Measurements from ENCODE around the gene RBKS.

The RBKS gene

DNA sequence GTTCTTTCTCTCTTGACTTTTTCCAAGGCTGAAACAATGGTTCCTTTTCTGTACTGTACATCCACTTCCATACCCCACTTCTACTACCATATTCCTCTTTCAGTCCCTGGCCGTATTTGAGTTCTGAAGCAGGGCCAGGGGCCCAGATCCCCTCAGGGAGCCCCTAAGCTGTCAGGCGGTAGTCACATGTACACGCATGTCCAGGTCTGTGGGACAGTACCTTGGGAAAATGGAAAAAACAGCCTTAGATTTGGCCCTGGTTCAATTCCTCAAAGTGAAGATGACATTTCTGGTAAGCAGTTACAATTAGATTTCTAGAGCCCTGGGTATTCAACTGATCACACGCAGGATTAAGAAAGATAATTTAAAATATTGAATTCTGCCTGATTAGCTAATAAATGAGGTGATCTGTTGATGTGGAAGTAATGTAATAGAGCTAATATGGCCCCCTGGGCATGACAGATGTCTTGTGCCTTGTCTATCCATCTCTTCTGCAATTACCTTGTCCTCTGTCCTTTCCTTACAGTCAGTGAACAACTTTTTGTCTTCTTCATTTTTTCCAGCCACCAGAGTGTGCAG lies 74.2 kb downstream of the RBKS start:
- Histone ChIP-seq H3K18ac (ENCODE audit: low read length) (no peak overlapping the region), H2BK120ac (ENCODE audit: insufficient read depth, low read length, poor library complexity) (no peak overlapping the region), H3K36me3 (ENCODE audit: control insufficient read depth in 1 of 2, insufficient read depth in 2 of 2, low read length in 2 of 2) (no peaks in the 10 kb centered on the region), H3K4ac (ENCODE audit: low read depth, low read length) (no peak overlapping the region), H3K23ac (ENCODE audit: low read length) (no peak overlapping the region), H2AFZ (ENCODE audit: insufficient read depth, low read length, poor library complexity) (no peak overlapping the region), H3K79me2 (ENCODE audit: control insufficient read depth, insufficient read depth, low read length, poor library complexity) (no peaks in the 10 kb centered on the region), H3K4me3 (ENCODE audit: low read depth, low read length) (no peak overlapping the region), H3K4me2 (ENCODE audit: low read length) (no peak overlapping the region), H3K14ac (ENCODE audit: low read length) (no peak overlapping the region), H2BK5ac (ENCODE audit: low read depth, low read length, poor library complexity) (no peak overlapping the region), H3K27ac (ENCODE audit: low read depth, low read length) (no peak overlapping the region), H3K4me1 (ENCODE audit: control insufficient read depth in 1 of 2, insufficient read depth in 2 of 2, low read length in 2 of 2) (no peaks in the 10 kb centered on the region), H3K27me3 (ENCODE audit: insufficient read depth, low read length) (no peaks in the 10 kb centered on the region), H4K91ac (ENCODE audit: low read depth, low read length) (no peak overlapping the region), H2AK5ac (ENCODE audit: low read length) (no peak overlapping the region), H3K79me1 (ENCODE audit: low read length) (no peaks in the 10 kb centered on the region), H4K8ac (ENCODE audit: low read depth, low read length) (no peak overlapping the region), H3K9ac (ENCODE audit: low read length) (no peak overlapping the region), H2BK12ac (ENCODE audit: low read length) (no peak overlapping the region), H3K9me3 (ENCODE audit: insufficient read depth, low read depth, low read length) (no peaks in the 10 kb centered on the region), H4K12ac (ENCODE audit: low read depth, low read length) (no peak overlapping the region)
- WGBS (ENCODE audit: extremely low coverage, insufficient coverage, insufficient read length) = no CpG with 5 or more reads among the region's 4 CpGs
- no peak for DNase-seq

DNA sequence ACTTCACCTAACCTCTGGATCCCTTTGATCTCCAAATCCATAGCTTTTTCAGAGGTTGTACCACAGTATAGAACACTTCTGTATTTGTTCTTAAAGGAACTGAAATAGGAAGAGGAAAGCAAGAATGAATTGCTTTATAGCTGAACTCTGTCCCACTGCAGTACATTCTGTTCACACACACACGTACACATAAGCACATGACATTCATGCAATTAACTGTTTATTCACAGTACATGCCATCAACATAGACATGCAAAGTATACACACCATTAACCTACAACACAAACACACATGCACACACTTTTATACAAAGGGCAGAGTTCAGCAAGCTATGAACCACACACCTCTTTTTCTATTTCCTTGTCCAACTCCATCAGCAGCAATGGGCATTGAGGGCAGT lies 75.4 kb downstream of the RBKS start:
- no peaks in the 10 kb centered on the region for H3K79me2 ChIP-seq (ENCODE audit: control insufficient read depth, insufficient read depth, low read length, poor library complexity)
- H4K91ac ChIP-seq (ENCODE audit: low read depth, low read length) = no peak overlapping the region
- no peak overlapping the region for H4K8ac ChIP-seq (ENCODE audit: low read depth, low read length)
- H3K79me1 ChIP-seq (ENCODE audit: low read length) = no peaks in the 10 kb centered on the region
- no peak overlapping the region for H3K4ac ChIP-seq (ENCODE audit: low read depth, low read length)
- H3K27me3 ChIP-seq (ENCODE audit: insufficient read depth, low read length) = no peaks in the 10 kb centered on the region
- H3K4me3 ChIP-seq (ENCODE audit: low read depth, low read length) = no peak overlapping the region
- no peak overlapping the region for H3K27ac ChIP-seq (ENCODE audit: low read depth, low read length)
- H3K4me1 ChIP-seq (ENCODE audit: control insufficient read depth in 1 of 2, insufficient read depth in 2 of 2, low read length in 2 of 2) = no peaks in the 10 kb centered on the region
- H4K12ac ChIP-seq (ENCODE audit: low read depth, low read length) = no peak overlapping the region
- no peak overlapping the region for H3K9ac ChIP-seq (ENCODE audit: low read length)
- no peaks in the 10 kb centered on the region for H3K9me3 ChIP-seq (ENCODE audit: insufficient read depth, low read depth, low read length)
- H3K23ac ChIP-seq (ENCODE audit: low read length) = no peak overlapping the region
- no peak overlapping the region for H3K4me2 ChIP-seq (ENCODE audit: low read length)
- no peak overlapping the region for H3K18ac ChIP-seq (ENCODE audit: low read length)
- no peak overlapping the region for H2BK120ac ChIP-seq (ENCODE audit: insufficient read depth, low read length, poor library complexity)
- no peak overlapping the region for H3K14ac ChIP-seq (ENCODE audit: low read length)
- no CpG with 5 or more reads among the region's 1 CpG for WGBS (ENCODE audit: extremely low coverage, insufficient coverage, insufficient read length)
- no peak overlapping the region for H2BK12ac ChIP-seq (ENCODE audit: low read length)
- no peaks in the 10 kb centered on the region for H3K36me3 ChIP-seq (ENCODE audit: control insufficient read depth in 1 of 2, insufficient read depth in 2 of 2, low read length in 2 of 2)
- no peak overlapping the region for H2AK5ac ChIP-seq (ENCODE audit: low read length)
- no peak for DNase-seq
- H2BK5ac ChIP-seq (ENCODE audit: low read depth, low read length, poor library complexity) = no peak overlapping the region
- H2AFZ ChIP-seq (ENCODE audit: insufficient read depth, low read length, poor library complexity) = no peak overlapping the region

DNA sequence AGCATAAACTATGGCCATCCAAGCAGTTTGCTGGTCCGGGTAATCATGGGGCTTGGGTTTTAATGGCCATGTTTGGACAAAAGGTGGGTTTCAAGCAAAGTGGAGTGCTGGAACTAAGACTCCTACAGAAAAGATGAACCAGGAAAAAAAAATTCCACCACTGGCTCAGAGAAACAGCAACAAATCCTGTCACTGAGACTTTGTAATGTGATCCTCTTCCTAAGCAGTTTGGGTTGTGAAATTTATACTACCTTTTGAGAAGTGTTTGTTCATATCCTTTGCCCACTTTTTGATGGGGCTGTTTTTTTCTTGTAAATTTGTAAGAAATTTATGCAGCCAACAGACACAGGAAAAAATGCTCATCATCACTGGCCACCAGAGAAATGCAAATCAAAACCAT lies 78.4 kb downstream of the RBKS start:
- H3K36me3 ChIP-seq (ENCODE audit: control insufficient read depth in 1 of 2, insufficient read depth in 2 of 2, low read length in 2 of 2) = no peaks in the 10 kb centered on the region
- no peaks in the 10 kb centered on the region for H3K9me3 ChIP-seq (ENCODE audit: insufficient read depth, low read depth, low read length)
- no peak overlapping the region for H3K4ac ChIP-seq (ENCODE audit: low read depth, low read length)
- no peaks in the 10 kb centered on the region for H3K79me1 ChIP-seq (ENCODE audit: low read length)
- no peak overlapping the region for H4K8ac ChIP-seq (ENCODE audit: low read depth, low read length)
- no peak overlapping the region for H2AFZ ChIP-seq (ENCODE audit: insufficient read depth, low read length, poor library complexity)
- H4K91ac ChIP-seq (ENCODE audit: low read depth, low read length) = no peak overlapping the region
- no peak overlapping the region for H3K14ac ChIP-seq (ENCODE audit: low read length)
- H3K18ac ChIP-seq (ENCODE audit: low read length) = no peak overlapping the region
- no peaks in the 10 kb centered on the region for H3K27me3 ChIP-seq (ENCODE audit: insufficient read depth, low read length)
- DNase-seq = no peak
- no peak overlapping the region for H3K27ac ChIP-seq (ENCODE audit: low read depth, low read length)
- H2BK12ac ChIP-seq (ENCODE audit: low read length) = no peak overlapping the region
- no peaks in the 10 kb centered on the region for H3K4me1 ChIP-seq (ENCODE audit: control insufficient read depth in 1 of 2, insufficient read depth in 2 of 2, low read length in 2 of 2)
- H3K4me3 ChIP-seq (ENCODE audit: low read depth, low read length) = no peak overlapping the region
- H4K12ac ChIP-seq (ENCODE audit: low read depth, low read length) = no peak overlapping the region
- H3K4me2 ChIP-seq (ENCODE audit: low read length) = no peak overlapping the region
- no peak overlapping the region for H2AK5ac ChIP-seq (ENCODE audit: low read length)
- H3K79me2 ChIP-seq (ENCODE audit: control insufficient read depth, insufficient read depth, low read length, poor library complexity) = no peaks in the 10 kb centered on the region
- no peak overlapping the region for H3K23ac ChIP-seq (ENCODE audit: low read length)
- no peak overlapping the region for H2BK120ac ChIP-seq (ENCODE audit: insufficient read depth, low read length, poor library complexity)
- WGBS (ENCODE audit: extremely low coverage, insufficient coverage, insufficient read length) = no CpG with 5 or more reads among the region's 1 CpG
- no peak overlapping the region for H2BK5ac ChIP-seq (ENCODE audit: low read depth, low read length, poor library complexity)
- H3K9ac ChIP-seq (ENCODE audit: low read length) = no peak overlapping the region

DNA sequence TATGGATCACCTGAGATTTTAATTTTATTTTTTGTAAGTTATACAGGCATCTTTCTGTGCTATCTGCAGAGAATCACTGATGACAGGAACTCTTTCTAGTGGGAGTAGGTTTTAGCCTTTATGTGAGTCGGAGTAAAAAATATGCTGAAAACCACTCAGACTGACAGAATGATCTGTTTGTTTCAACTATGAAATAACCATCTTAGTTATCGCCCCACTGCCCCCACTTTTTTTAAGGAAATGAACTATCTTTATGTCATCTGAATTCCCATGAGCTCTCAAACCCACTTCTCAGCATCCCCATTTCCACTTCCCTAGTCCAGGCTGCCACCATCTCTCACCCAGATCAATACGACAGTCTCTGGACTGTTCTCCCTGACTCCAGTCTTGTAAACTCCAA lies 79.7 kb downstream of the RBKS start:
- Histone ChIP-seq H3K4me1 (ENCODE audit: control insufficient read depth in 1 of 2, insufficient read depth in 2 of 2, low read length in 2 of 2) (no peaks in the 10 kb centered on the region), H3K9me3 (ENCODE audit: insufficient read depth, low read depth, low read length) (no peaks in the 10 kb centered on the region), H2AFZ (ENCODE audit: insufficient read depth, low read length, poor library complexity) (no peak overlapping the region), H2BK5ac (ENCODE audit: low read depth, low read length, poor library complexity) (no peak overlapping the region), H3K27ac (ENCODE audit: low read depth, low read length) (no peak overlapping the region), H3K79me1 (ENCODE audit: low read length) (no peaks in the 10 kb centered on the region), H2AK5ac (ENCODE audit: low read length) (no peak overlapping the region), H3K4me3 (ENCODE audit: low read depth, low read length) (no peak overlapping the region), H4K12ac (ENCODE audit: low read depth, low read length) (no peak overlapping the region), H3K18ac (ENCODE audit: low read length) (no peak overlapping the region), H3K9ac (ENCODE audit: low read length) (no peak overlapping the region), H3K4me2 (ENCODE audit: low read length) (no peak overlapping the region), H3K36me3 (ENCODE audit: control insufficient read depth in 1 of 2, insufficient read depth in 2 of 2, low read length in 2 of 2) (no peaks in the 10 kb centered on the region), H3K23ac (ENCODE audit: low read length) (no peak overlapping the region), H2BK12ac (ENCODE audit: low read length) (no peak overlapping the region), H3K14ac (ENCODE audit: low read length) (no peak overlapping the region), H2BK120ac (ENCODE audit: insufficient read depth, low read length, poor library complexity) (no peak overlapping the region), H3K79me2 (ENCODE audit: control insufficient read depth, insufficient read depth, low read length, poor library complexity) (no peaks in the 10 kb centered on the region), H3K4ac (ENCODE audit: low read depth, low read length) (no peak overlapping the region), H4K91ac (ENCODE audit: low read depth, low read length) (no peak overlapping the region), H4K8ac (ENCODE audit: low read depth, low read length) (no peak overlapping the region), H3K27me3 (ENCODE audit: insufficient read depth, low read length) (no peaks in the 10 kb centered on the region)
- WGBS (ENCODE audit: extremely low coverage, insufficient coverage, insufficient read length) = no CpG with 5 or more reads among the region's 3 CpGs
- DNase-seq = no peak

All from trophoblast cell (in vitro differentiated cells and primary cell).